Stimulated activated CD8-positive, alpha-beta memory T cell treated with anti-CD3 and anti-CD28 coated beads, Interleukin-2, amount 100 ng/mL, for 1 hour (primary cell): Measurements from ENCODE around the gene SLC17A9.

Experiments
- DNase-seq, 2 donors: peaks; one replicate each; pipeline ENCODE4 v3.0.0-alpha.2; 2020; ENCODE audit warnings: low read depth in 2 of 2

The SLC17A9 gene

DNA sequence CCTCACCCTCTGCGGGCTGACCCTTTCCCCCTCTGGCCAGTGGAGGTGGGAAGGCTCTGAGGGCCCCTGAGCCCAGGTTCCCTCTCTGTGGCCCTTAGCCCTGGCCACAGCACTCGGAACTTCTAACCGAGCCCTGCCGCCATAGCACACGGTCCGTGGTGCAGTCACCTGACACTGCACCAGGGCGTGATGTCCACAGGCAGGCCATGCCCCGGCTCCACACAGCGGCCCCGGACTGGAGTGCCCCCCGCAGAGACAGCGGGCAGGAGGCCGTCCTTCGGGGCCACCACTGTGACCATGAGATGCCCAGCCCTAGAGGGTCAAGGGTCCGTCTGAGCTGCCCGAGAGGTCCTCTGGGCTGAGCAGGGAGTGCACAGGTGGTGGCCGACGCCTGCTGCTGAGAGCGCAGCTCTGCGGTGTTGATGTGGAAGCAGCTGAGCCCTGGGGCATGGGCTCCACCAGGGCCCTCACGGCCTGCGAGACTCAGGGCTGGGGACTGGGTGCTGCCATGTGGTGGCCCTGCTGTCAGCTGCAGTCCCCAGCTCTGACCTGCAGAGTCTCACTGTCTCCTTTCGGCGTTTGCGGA is 65.4 kb downstream of the SLC17A9 start:
- DNase-seq: no peak
